Esophagus squamous epithelium (tissue), 4 donors: ENCODE measurements around the gene C19orf12.

Experiments used
- CTCF ChIP-seq, 6 experiments: fragments of 450-650 bp in 4 of 6; fragments of 200-600 bp in 2 of 6; sonication (generic) in 2 of 6; IDR thresholded peaks; one replicate each; pipeline ENCODE4 v1.5.1; 2016 to 2019; ENCODE audit warnings: antibody characterized with exemption in 6 of 6, mild to moderate bottlenecking in 4 of 6, moderate library complexity in 4 of 6
- POLR2A ChIP-seq, 4 donors: fragments of 450-650 bp; IDR thresholded peaks; one replicate each; pipeline ENCODE4 v1.6.1; 2017; ENCODE audit warnings: antibody characterized with exemption in 4 of 4, mild to moderate bottlenecking in 4 of 4, moderate library complexity in 3 of 4

GRCh38 chr19:29753934-29754305 lies 38.9 kb upstream of the C19orf12 start:
- no peak for TF ChIP-seq CTCF (IDR thresholded peaks at IDR 0.05)
- TF ChIP-seq POLR2A (IDR thresholded peaks at IDR 0.05) = no peak
